OCI-LY1 (cell line): Measurements from ENCODE around the gene ING3.

Source experiments
- H2AFZ ChIP-seq: fragments of 200-600 bp; sonication (generic), shearing (Covaris generic); 2 replicates; pipeline ENCODE4 v1.6.0; 2014; ENCODE audit warnings: antibody characterized with exemption, mild to moderate bottlenecking, low read length
- H3F3A ChIP-seq: fragments of 200-600 bp; sonication (generic), shearing (Covaris generic); 2 replicates; pipeline ENCODE4 v1.6.0; 2014; ENCODE audit warnings: mild to moderate bottlenecking, antibody characterized with exemption, low read length, moderate library complexity; ENCODE audit not compliant: insufficient read depth
- H3K27ac ChIP-seq: fragments of 200-600 bp; sonication (generic); 2 replicates; pipeline ENCODE4 v1.5.1; 2014; ENCODE audit warnings: low read length, mixed run types, mild to moderate bottlenecking, low read depth; ENCODE audit not compliant: poor library complexity, severe bottlenecking
- H3K27me3 ChIP-seq: fragments of 200-600 bp; sonication (generic); 2 replicates; pipeline ENCODE4 v1.6.0; 2014; ENCODE audit warnings: antibody characterized with exemption, mild to moderate bottlenecking, low read length, moderate library complexity; ENCODE audit not compliant: insufficient read depth
- H3K36me3 ChIP-seq: fragments of 200-600 bp; sonication (generic); 2 replicates; pipeline ENCODE4 v1.6.1; 2014; ENCODE audit warnings: mild to moderate bottlenecking, antibody characterized with exemption, low read length, moderate library complexity, mixed read lengths; ENCODE audit not compliant: insufficient read depth
- H3K4me1 ChIP-seq: fragments of 200-600 bp; sonication (generic); 2 replicates; pipeline ENCODE4 v1.5.1; 2014; ENCODE audit warnings: mild to moderate bottlenecking, low read length, moderate library complexity; ENCODE audit not compliant: insufficient read depth, severe bottlenecking
- H3K4me2 ChIP-seq: fragments of 200-600 bp; sonication (generic), shearing (Covaris generic); 2 replicates; pipeline ENCODE4 v1.6.1; 2014; ENCODE audit warnings: low read length
- H3K4me3 ChIP-seq: fragments of 200-600 bp; sonication (generic); 2 replicates; pipeline ENCODE4 v1.5.1; 2014; ENCODE audit warnings: low read length, low read depth, mild to moderate bottlenecking, mixed read lengths; ENCODE audit not compliant: poor library complexity, severe bottlenecking
- H3K79me2 ChIP-seq: fragments of 200-600 bp; shearing (Covaris generic); 2 replicates; pipeline ENCODE4 v1.6.1; 2016; ENCODE audit warnings: mixed run types, low read length, mixed read lengths; ENCODE audit not compliant: insufficient read depth
- H3K9ac ChIP-seq: fragments of 200-600 bp; sonication (generic), shearing (Covaris generic); 2 replicates; pipeline ENCODE4 v1.6.1; 2014; ENCODE audit warnings: mild to moderate bottlenecking, low read length, mixed read lengths
- H3K9me2 ChIP-seq: fragments of 200-600 bp; sonication (generic), shearing (Covaris generic); 2 replicates; pipeline ENCODE4 v1.6.1; 2014; ENCODE audit warnings: low read depth, mild to moderate bottlenecking, low read length, mixed read lengths
- H3K9me3 ChIP-seq: fragments of 200-600 bp; shearing (Covaris generic); 2 replicates; pipeline ENCODE4 v1.6.1; 2014; ENCODE audit warnings: low read length, mixed read lengths
- H4K20me1 ChIP-seq: fragments of 200-600 bp; sonication (generic), shearing (Covaris generic); 2 replicates; pipeline ENCODE4 v1.6.0; 2016; ENCODE audit warnings: mild to moderate bottlenecking, low read length; ENCODE audit not compliant: insufficient read depth
- CTCF ChIP-seq: fragments of 200-600 bp; sonication (generic), shearing (Covaris generic); IDR thresholded peaks from 2 replicates; pipeline ENCODE4 v1.5.1; 2017; ENCODE audit warnings: mild to moderate bottlenecking, antibody characterized with exemption, low read length, moderate library complexity, mixed read lengths
- EZH2 ChIP-seq: fragments of 200-600 bp; sonication (generic), shearing (Covaris generic); IDR thresholded peaks from 2 replicates; pipeline ENCODE4 v1.8.0; 2017; ENCODE audit warnings: borderline replicate concordance, mixed run types, mild to moderate bottlenecking, antibody characterized with exemption, low read length, moderate library complexity, mixed read lengths

Gene ING3

GRCh38 chr7:121016966-121017365 lies 66.4 kb downstream of the ING3 start:
- Histone ChIP-seq H3K4me1 (no peaks in the 10 kb centered on the region), H3K9ac (no peak overlapping the region), H2AFZ (no peak overlapping the region), H3K4me2 (no peak overlapping the region), H3K27ac (no peak overlapping the region), H3F3A (no peaks in the 10 kb centered on the region), H3K79me2 (no peaks in the 10 kb centered on the region), H3K36me3 (no peaks in the 10 kb centered on the region), H3K4me3 (no peak overlapping the region), H3K27me3 (no peaks in the 10 kb centered on the region), H4K20me1 (no peaks in the 10 kb centered on the region), H3K9me3 (no peaks in the 10 kb centered on the region), H3K9me2 (no peaks in the 10 kb centered on the region)
- TF ChIP-seq EZH2, result no peak
- TF ChIP-seq CTCF, result no peak

DNA sequence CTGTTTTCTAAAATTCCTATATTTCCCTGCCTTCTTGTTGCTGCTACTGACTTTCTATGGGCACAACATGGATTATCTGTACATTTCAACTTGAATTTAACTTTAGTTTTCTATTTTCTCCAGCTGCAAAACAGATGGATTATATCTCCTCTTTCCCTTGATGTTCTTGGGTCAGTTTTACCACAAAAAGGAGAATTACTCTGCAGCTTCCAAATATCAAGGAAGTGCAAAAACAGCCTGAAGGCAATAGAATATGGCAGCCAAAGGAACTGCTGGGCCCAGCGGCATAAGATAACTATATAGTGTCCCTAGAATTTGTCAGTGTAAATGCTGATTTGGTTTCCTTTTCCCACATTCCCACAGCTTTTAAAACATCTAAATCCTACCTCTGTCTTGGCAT lies 67.0 kb downstream of the ING3 start:
- Histone ChIP-seq H3K27ac (no peak overlapping the region), H3F3A (no peaks in the 10 kb centered on the region), H3K36me3 (no peaks in the 10 kb centered on the region), H4K20me1 (no peaks in the 10 kb centered on the region), H2AFZ (no peak overlapping the region), H3K9me3 (no peaks in the 10 kb centered on the region), H3K4me1 (no peaks in the 10 kb centered on the region), H3K79me2 (no peaks in the 10 kb centered on the region), H3K9ac (no peak overlapping the region), H3K9me2 (no peaks in the 10 kb centered on the region), H3K27me3 (no peaks in the 10 kb centered on the region), H3K4me2 (no peak overlapping the region), H3K4me3 (no peak overlapping the region)
- TF ChIP-seq CTCF (no peak), EZH2 (no peak)

- Histone ChIP-seq H3K27me3 (no peaks in the 10 kb centered on the region), H3K4me3 (no peak overlapping the region), H2AFZ (no peak overlapping the region), H4K20me1 (no peaks in the 10 kb centered on the region), H3K4me2 (no peak overlapping the region), H3K27ac (no peak overlapping the region), H3K4me1 (no peaks in the 10 kb centered on the region), H3K9me3 (no peaks in the 10 kb centered on the region), H3K79me2 (no peaks in the 10 kb centered on the region), H3K36me3 (no peaks in the 10 kb centered on the region), H3K9ac (no peak overlapping the region), H3K9me2 (no peaks in the 10 kb centered on the region), H3F3A (no peaks in the 10 kb centered on the region)
- TF ChIP-seq EZH2, result no peak
- TF ChIP-seq CTCF, result no peak
Measured at GRCh38 chr7:121019018-121019417, 68.4 kb downstream of the ING3 start.
